B cell (primary cell): ENCODE results near the gene S100A12. TPM values are rescaled to one million over a fixed set of nuclear protein-coding genes. Genes with fewer than 3 reads are reported as not detected.

ENCODE experiments used
- ATAC-seq: fragments of 200-7000 bp; cut with Tn5 transposase; one replicate; pipeline ENCODE4 v1.10.0; 2021; ENCODE audit warnings: low read depth, mild to moderate bottlenecking, moderate number of reproducible peaks, moderate library complexity
- CTCF ChIA-PET: fragments of 350-600 bp; sonication (Branson Sonifier 250); formaldehyde crosslinking; loops from one replicate; lab custom pipeline; 2021; ENCODE audit warnings: antibody characterized with exemption, inconsistent platforms; lab: Charles Lee
- POLR2A ChIA-PET: fragments of 350-600 bp; sonication (Branson Sonifier 250); formaldehyde crosslinking; loops from one replicate; lab custom pipeline; 2021; ENCODE audit warnings: antibody characterized with exemption; lab: Charles Lee
- DNase-seq: peaks from one replicate; pipeline ENCODE4 v3.0.0; 2013
- H2AFZ ChIP-seq: 2 replicates; pipeline ENCODE4 v1.6.1; 2012; ENCODE audit warnings: mild to moderate bottlenecking, low read depth, low read length; ENCODE audit not compliant: insufficient read depth, poor library complexity, severe bottlenecking
- H3K27ac ChIP-seq, 2 donors: 1 replicate in 1 of 2; 2 replicates in 1 of 2; pipeline ENCODE4 v1.5.1; 2012 to 2013; ENCODE audit warnings: low read length in 2 of 2, mild to moderate bottlenecking in 2 of 2, moderate library complexity in 1 of 2
- H3K27me3 ChIP-seq, 4 experiments: fragments of 200-600 bp in 1 of 4; sonication (generic) in 1 of 4; replicated peaks in 1 of 4; 1 replicate in 2 of 4; 2 replicates in 2 of 4; pipeline versions ENCODE4 v1.6.1 to v1.7.0; 2013 to 2016; ENCODE audit warnings: low read length in 3 of 4, mild to moderate bottlenecking in 2 of 4, mixed read lengths in 1 of 4, moderate library complexity in 1 of 4; ENCODE audit not compliant: insufficient read depth in 4 of 4, control insufficient read depth in 3 of 4; ENCODE audit errors: control extremely low read depth in 1 of 4
- H3K36me3 ChIP-seq, 2 experiments: replicated peaks in 1 of 2; 1 replicate in 1 of 2; 2 replicates in 1 of 2; pipeline versions ENCODE4 v1.6.1 to v1.7.1; 2013; ENCODE audit warnings: low read length in 1 of 2; ENCODE audit not compliant: insufficient read depth in 2 of 2, control insufficient read depth in 1 of 2; ENCODE audit errors: control extremely low read depth in 1 of 2, extremely low read depth in 1 of 2
- H3K4me1 ChIP-seq, 2 donors: fragments of 200-600 bp in 1 of 2; sonication (generic) in 1 of 2; 1 replicate in 1 of 2; 2 replicates in 1 of 2; pipeline versions ENCODE4 v1.5.1 to v1.6.1; 2013 to 2017; ENCODE audit warnings: low read length in 2 of 2; ENCODE audit not compliant: control insufficient read depth in 2 of 2, insufficient read depth in 2 of 2
- H3K4me2 ChIP-seq: replicated peaks from 2 replicates; pipeline ENCODE3; 2012; ENCODE audit warnings: mild to moderate bottlenecking, low read depth, low read length; ENCODE audit not compliant: poor library complexity, severe bottlenecking
- H3K4me3 ChIP-seq, 5 experiments: fragments of 200-600 bp in 1 of 5; sonication (generic) in 1 of 5; 1 replicate in 3 of 5; 2 replicates in 2 of 5; pipeline versions ENCODE4 v1.5.1 to v1.7.0; 2011 to 2016; ENCODE audit warnings: low read length in 4 of 5, mild to moderate bottlenecking in 4 of 5, low read depth in 2 of 5, control low read depth in 1 of 5, moderate library complexity in 1 of 5; ENCODE audit not compliant: insufficient read depth in 1 of 5; ENCODE audit errors: control extremely low read depth in 1 of 5, extremely low read depth in 1 of 5
- H3K79me2 ChIP-seq: fragments of 200-600 bp; sonication (generic); one replicate; pipeline ENCODE4 v1.6.0; 2016; ENCODE audit warnings: low read length; ENCODE audit not compliant: control insufficient read depth, insufficient read depth
- H3K9ac ChIP-seq: fragments of 200-600 bp; sonication (generic); 2 replicates; pipeline ENCODE4 v1.6.1; 2017; ENCODE audit warnings: mild to moderate bottlenecking, low read length, moderate library complexity
- H3K9me3 ChIP-seq, 3 donors: one replicate each; pipeline versions ENCODE4 v1.6.1 to v1.7.1; 2013; ENCODE audit warnings: low read length in 2 of 3; ENCODE audit not compliant: control insufficient read depth in 2 of 3, insufficient read depth in 1 of 3; ENCODE audit errors: control extremely low read depth in 1 of 3
- H4K20me1 ChIP-seq: 2 replicates; pipeline ENCODE4 v1.6.0; 2012; ENCODE audit warnings: mild to moderate bottlenecking, low read length; ENCODE audit not compliant: insufficient read depth, control insufficient read depth, poor library complexity, severe bottlenecking
- H3K27ac Mint-ChIP-seq: one replicate; pipeline ENCODE4 v1.8.0; 2021; ENCODE audit warnings: mixed read lengths
- H3K27me3 Mint-ChIP-seq: one replicate; pipeline ENCODE4 v1.8.0; 2021; ENCODE audit warnings: mixed read lengths
- H3K4me1 Mint-ChIP-seq: one replicate; pipeline ENCODE4 v1.8.0; 2021; ENCODE audit warnings: mixed read lengths
- H3K4me3 Mint-ChIP-seq: one replicate; pipeline ENCODE4 v1.8.0; 2021; ENCODE audit warnings: mixed read lengths
- H3K9me3 Mint-ChIP-seq: one replicate; pipeline ENCODE4 v1.8.0; 2022; ENCODE audit warnings: mixed read lengths; ENCODE audit not compliant: insufficient read depth
- CTCF ChIP-seq: fragments of 200-600 bp; IDR thresholded peaks from one replicate; pipeline ENCODE4 v1.8.0; 2022; ENCODE audit warnings: antibody characterized with exemption, mild to moderate bottlenecking
- EZH2 ChIP-seq: IDR thresholded peaks from 2 replicates; pipeline ENCODE4 v1.6.1; 2012; ENCODE audit warnings: borderline replicate concordance, low read depth, mild to moderate bottlenecking, moderate library complexity, low read length; ENCODE audit not compliant: insufficient read depth, poor library complexity, severe bottlenecking
- WGBS: methylation state at CpG from one replicate; pipeline ENCODE4 v1.1.5; 2013; ENCODE audit warnings: missing lambda C conversion rate; ENCODE audit not compliant: insufficient coverage; 5-methylcytosine and 5-hydroxymethylcytosine counted together
- intact Hi-C: fragments of 100-400 bp; cut with micrococcal nuclease; formaldehyde crosslinking; loops from one replicate; pipeline ENCODE4 v1.10.0; 2022
- polyA plus RNA-seq: library from polyadenylated mRNA; depleted of rRNA; stranded (reverse); fragments of >200 nt; gene quantifications from 2 replicates; pipeline ENCODE4 v1.2.3, GENCODE V29; 2012
- total RNA-seq, 2 donors: library from RNA; stranded (reverse); fragments of 120-200 nt in 1 of 2; gene quantifications; 1 replicate in 1 of 2; 2 replicates in 1 of 2; pipeline versions ENCODE4 v1.2.3 to v1.2.4, GENCODE V29; 2013 to 2022

Gene S100A12
- total and polyA plus RNA-seq, 2 donors (not counting 1 experiment from before 2014, with no cell fraction given): 3.4 TPM; not detected in 1

- Histone ChIP-seq H2AFZ (no peak overlapping the region), H3K9me3 (no peaks in the 10 kb centered on the region), H3K4me3 (no peak overlapping the region), H3K36me3 (no peaks in the 10 kb centered on the region), H3K4me2 (no peak overlapping the region), H3K27ac (no peak overlapping the region), H3K4me1 (no peaks in the 10 kb centered on the region), H4K20me1 (no peaks in the 10 kb centered on the region), H3K9ac (no peak overlapping the region), H3K79me2 (no peaks in the 10 kb centered on the region), H3K27me3 (peaks cover 0 to 13% (median 3%) of the 10 kb centered on the region in 4 experiments)
- intact Hi-C loops: no loop called here
- ATAC-seq: no peak
- DNase-seq: no peak
- Mint-ChIP-seq H3K27me3 (peaks cover 24% of the 10 kb centered on the region), H3K9me3 (peaks cover 3% of the 10 kb centered on the region), H3K27ac (no peak overlapping the region), H3K4me3 (no peak overlapping the region), H3K4me1 (no peaks in the 10 kb centered on the region)
- WGBS: 83% methylated on average over 9 of the region's 12 CpGs
- POLR2A ChIA-PET: no interaction called here
- TF ChIP-seq EZH2 (no peak), CTCF (no peak)
- CTCF ChIA-PET: no interaction called here
These were observed 41.9 kb upstream of the S100A12 start for GRCh38 chr1:153417136-153417888.

- no peaks in the 10 kb centered on the region for H3K4me1 ChIP-seq
- no peak for TF ChIP-seq CTCF
- no peak for TF ChIP-seq EZH2
- WGBS: 73% methylated on average over 4 of the region's 6 CpGs
These were observed 40.6 kb upstream of the S100A12 start, which contains the start of gene S100A7A for GRCh38 chr1:153415850-153416570. S100A7A (plus strand) TSS chr1:153416520; CDS start chr1:153418083, 1,563 bp downstream.

More at GRCh38 chr1:153415850-153416570, 40.6 kb upstream of the S100A12 start, which contains the start of gene S100A7A:
- DNase-seq (no peak), ATAC-seq (no peak)
- peaks cover 21% of the 10 kb centered on the region for H3K27me3 Mint-ChIP-seq
- CTCF ChIA-PET: no interaction called here
- Histone ChIP-seq H3K79me2 (no peaks in the 10 kb centered on the region), H3K9ac (no peak within 1 kb of the TSS), H4K20me1 (no peaks in the 10 kb centered on the region), H2AFZ (no peak within 1 kb of the TSS), H3K27me3 (peaks cover 0 to 13% (median 2%) of the 10 kb centered on the region in 4 experiments), H3K27ac (no peak within 1 kb of the TSS), H3K4me3 (no peak within 1 kb of the TSS), H3K9me3 (no peaks in the 10 kb centered on the region), H3K4me2 (no peak within 1 kb of the TSS), H3K36me3 (no peaks in the 10 kb centered on the region)
- no peak within 1 kb of the TSS for H3K4me3 Mint-ChIP-seq
- H3K27ac Mint-ChIP-seq: no peak within 1 kb of the TSS
- H3K4me1 Mint-ChIP-seq: no peaks in the 10 kb centered on the region
- intact Hi-C loops: no loop called here
- POLR2A ChIA-PET: no interaction called here
- peaks cover 3% of the 10 kb centered on the region for H3K9me3 Mint-ChIP-seq
